HepG2 (cell line): ENCODE measurements around the gene PAIP2.

Experiments used
- ARHGAP35 ChIP-seq: sonication (generic); formaldehyde crosslinking; IDR thresholded peaks from 2 replicates; pipeline ENCODE4 v1.9.0; 2022; ENCODE audit warnings: mild to moderate bottlenecking, inconsistent platforms, moderate library complexity, missing genetic modification reagents, borderline replicate concordance
- DNMT3B ChIP-seq: conservative IDR thresholded peaks from 2 replicates; pipeline ENCODE4 v1.6.1; 2016; ENCODE audit warnings: missing biosample characterization, control low read depth
- EZH2 ChIP-seq: conservative IDR thresholded peaks from 2 replicates; pipeline ENCODE4 v1.6.1; 2012; ENCODE audit warnings: mild to moderate bottlenecking, low read depth, low read length, moderate library complexity
- HDAC6 ChIP-seq: fragments of 200-600 bp; sonication (generic); IDR thresholded peaks from 2 replicates; pipeline ENCODE4 v1.7.0; 2017; ENCODE audit warnings: mild to moderate bottlenecking, antibody characterized with exemption, low read length, low read depth
- KLF13 ChIP-seq: sonication (generic); formaldehyde crosslinking; IDR thresholded peaks from 2 replicates; pipeline ENCODE4 v1.4.0; 2020; ENCODE audit warnings: mild to moderate bottlenecking, missing genetic modification reagents
- MED8 ChIP-seq: sonication (generic); formaldehyde crosslinking; IDR thresholded peaks from 2 replicates; pipeline ENCODE4 v1.8.1; 2023; ENCODE audit warnings: mild to moderate bottlenecking, missing genetic modification reagents; ENCODE audit not compliant: insufficient replicate concordance
- MXI1 ChIP-seq: IDR thresholded peaks from 3 replicates; pipeline ENCODE4 v1.6.1; 2012; ENCODE audit warnings: low read depth, low read length, inconsistent platforms, borderline replicate concordance
- POLR2A ChIP-seq, 2 experiments: IDR thresholded peaks; 2 replicates each; pipeline ENCODE4 v1.6.1; 2011; ENCODE audit warnings: low read depth in 2 of 2, low read length in 2 of 2, mild to moderate bottlenecking in 1 of 2, moderate library complexity in 1 of 2; ENCODE audit not compliant: insufficient read depth in 1 of 2
- RAD21 ChIP-seq: fragments of 450-650 bp; formaldehyde crosslinking; IDR thresholded peaks from 2 replicates; pipeline ENCODE4 v1.5.0; 2020; ENCODE audit warnings: mild to moderate bottlenecking
- SMAD3 ChIP-seq: sonication (generic); formaldehyde crosslinking; IDR thresholded peaks from 2 replicates; pipeline ENCODE4 v1.4.0; 2020; ENCODE audit warnings: missing genetic modification reagents
- ZNF260 ChIP-seq: sonication (generic); formaldehyde crosslinking; IDR thresholded peaks from 2 replicates; pipeline ENCODE4 v1.4.0; 2020; ENCODE audit warnings: missing genetic modification reagents, low read depth, mild to moderate bottlenecking, borderline replicate concordance
- ZNF616 ChIP-seq: sonication (generic); formaldehyde crosslinking; IDR thresholded peaks from 2 replicates; pipeline ENCODE4 v1.5.0; 2020; ENCODE audit warnings: low read depth, mild to moderate bottlenecking, missing genetic modification reagents
- TF ChIP-seq, protein P1 (sequence below): sonication (generic); formaldehyde crosslinking; IDR thresholded peaks from 2 replicates; pipeline ENCODE4 v1.5.0; 2020; ENCODE audit warnings: mild to moderate bottlenecking, missing genetic modification reagents, moderate library complexity

DNA sequence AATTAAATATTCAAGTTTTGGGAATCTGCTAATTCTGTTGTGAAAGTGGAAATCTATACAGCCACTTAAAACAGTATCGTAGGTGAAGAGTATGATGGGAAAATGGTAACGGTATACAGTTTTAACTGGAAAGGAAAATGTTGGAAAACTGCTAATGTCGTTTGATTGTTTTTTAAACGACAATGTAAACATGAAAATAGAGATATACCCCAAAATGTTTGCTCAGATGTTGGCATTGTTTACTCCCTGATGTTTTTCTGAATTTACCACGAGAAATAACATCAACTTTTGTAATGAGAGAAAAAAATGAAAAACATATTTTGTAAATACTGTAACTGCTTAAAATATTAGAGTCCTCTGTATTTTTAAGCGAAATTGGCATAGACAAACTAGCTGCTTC, 45.5 kb upstream of the PAIP2 start:
- TF ChIP-seq EZH2 = no peak
- TF ChIP-seq KLF13 = no peak
- TF ChIP-seq MED8 (CRISPR knock-in tag) = no peak
- no peak for TF ChIP-seq ARHGAP35 (CRISPR knock-in tag)
- TF ChIP-seq SMAD3 (CRISPR knock-in tag) = no peak
- TF ChIP-seq ZNF260 (CRISPR knock-in tag) = no peak
- TF ChIP-seq, protein P1, sequence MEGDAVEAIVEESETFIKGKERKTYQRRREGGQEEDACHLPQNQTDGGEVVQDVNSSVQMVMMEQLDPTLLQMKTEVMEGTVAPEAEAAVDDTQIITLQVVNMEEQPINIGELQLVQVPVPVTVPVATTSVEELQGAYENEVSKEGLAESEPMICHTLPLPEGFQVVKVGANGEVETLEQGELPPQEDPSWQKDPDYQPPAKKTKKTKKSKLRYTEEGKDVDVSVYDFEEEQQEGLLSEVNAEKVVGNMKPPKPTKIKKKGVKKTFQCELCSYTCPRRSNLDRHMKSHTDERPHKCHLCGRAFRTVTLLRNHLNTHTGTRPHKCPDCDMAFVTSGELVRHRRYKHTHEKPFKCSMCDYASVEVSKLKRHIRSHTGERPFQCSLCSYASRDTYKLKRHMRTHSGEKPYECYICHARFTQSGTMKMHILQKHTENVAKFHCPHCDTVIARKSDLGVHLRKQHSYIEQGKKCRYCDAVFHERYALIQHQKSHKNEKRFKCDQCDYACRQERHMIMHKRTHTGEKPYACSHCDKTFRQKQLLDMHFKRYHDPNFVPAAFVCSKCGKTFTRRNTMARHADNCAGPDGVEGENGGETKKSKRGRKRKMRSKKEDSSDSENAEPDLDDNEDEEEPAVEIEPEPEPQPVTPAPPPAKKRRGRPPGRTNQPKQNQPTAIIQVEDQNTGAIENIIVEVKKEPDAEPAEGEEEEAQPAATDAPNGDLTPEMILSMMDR (CRISPR knock-in tag) = no peak
- TF ChIP-seq HDAC6 = no peak
- no peak for TF ChIP-seq ZNF616 (CRISPR knock-in tag)
- TF ChIP-seq POLR2A (IDR thresholded peaks at IDR 0.05; ENCODE audit: insufficient read depth in 1 of 2, low read depth in 2 of 2, low read length in 2 of 2) = no peak
- TF ChIP-seq MXI1 = no peak
- TF ChIP-seq RAD21 (CRISPR knock-in tag) = no peak
- no peak for TF ChIP-seq DNMT3B (CRISPR knock-in tag)
